ENCODE measurements around the gene OR8K3.

Gene OR8K3

DNA sequence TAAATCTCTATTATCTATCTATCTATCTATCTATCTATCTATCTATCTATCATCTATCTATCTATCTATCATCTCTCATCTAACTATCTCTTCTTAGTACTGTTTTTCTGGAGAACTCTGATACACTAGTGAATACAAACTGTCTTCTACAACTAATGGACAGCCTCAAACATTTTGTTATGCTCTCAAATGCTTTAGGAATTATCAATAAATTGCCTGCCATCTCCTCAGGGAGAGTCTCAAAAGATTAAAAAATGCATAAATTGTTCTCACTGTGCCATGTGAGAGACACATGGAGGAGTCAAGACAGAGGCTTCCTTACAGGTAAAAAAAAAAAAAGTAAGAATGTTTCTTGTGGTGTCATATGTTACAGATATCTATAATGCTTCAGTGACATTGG, at the start of gene OR8K3:
TSS of gene OR8K3 (plus strand) at position 301 of the 400 bp plus-strand sequence. CDS start 3,163 bp downstream, outside the sequence.
- no peak for DNase-seq

DNA sequence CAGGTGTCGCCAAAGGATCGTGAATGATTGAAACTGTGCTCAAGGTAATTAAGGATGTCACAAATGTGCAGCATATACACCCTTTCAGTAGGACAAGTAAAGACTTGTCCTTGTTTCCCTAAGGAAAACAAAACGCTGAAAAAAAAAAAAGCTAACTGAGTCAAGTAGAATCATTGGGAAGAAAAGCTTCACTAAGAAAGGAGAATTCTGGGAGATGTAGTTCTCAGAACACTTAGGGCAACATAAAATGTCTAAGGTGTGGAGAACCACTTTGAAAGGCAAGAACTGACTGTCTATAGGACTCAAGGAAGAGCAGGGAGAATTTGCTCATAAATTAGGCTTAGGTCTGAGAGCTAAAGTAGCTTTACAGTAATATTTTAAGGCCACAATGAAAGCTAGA, 43.9 kb upstream of the OR8K3 start:
- DNase-seq: no peak

DNA sequence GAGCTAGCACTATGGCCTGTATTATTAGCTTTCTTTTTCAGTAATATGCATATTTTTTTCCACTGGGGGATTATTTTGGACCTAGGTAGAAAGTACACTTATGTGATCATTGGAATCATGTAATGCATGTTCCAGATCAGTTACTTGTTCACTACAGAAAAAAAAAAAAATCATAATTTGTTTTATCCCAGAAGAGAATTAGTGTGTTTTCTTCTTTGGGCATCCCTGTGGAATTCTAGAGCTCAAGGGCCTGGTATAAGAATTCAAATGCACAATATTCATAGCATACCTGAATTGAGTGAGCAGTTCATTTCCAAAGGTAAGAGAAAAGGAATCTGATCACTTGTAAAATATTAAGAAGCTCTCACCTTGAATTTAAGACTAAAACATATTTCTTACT, 41.1 kb upstream of the OR8K3 start, which contains the start of gene OR5T1:
TSS of gene OR5T1 (plus strand) at position 301 of the 400 bp plus-strand sequence. CDS start 1,485 bp downstream, outside the sequence.
- no peak for DNase-seq

DNA sequence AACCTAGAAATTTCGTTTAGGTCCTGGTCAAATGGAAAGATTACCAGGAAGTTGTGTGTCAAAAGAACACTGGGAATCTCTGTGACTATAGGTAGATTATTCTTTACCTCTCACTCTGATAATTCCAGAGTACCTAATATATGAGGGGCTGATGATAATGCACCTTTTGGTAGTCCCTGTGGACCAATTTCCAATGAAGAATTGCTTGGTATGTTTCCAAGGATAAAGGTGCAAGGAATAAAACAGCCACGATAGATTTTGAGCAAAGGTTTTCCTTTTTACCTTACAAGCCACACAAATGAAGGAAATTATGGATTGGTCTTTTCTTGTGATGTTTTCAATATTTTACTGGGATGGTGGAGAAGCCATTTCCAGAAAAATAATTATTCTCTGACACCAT, 22.8 kb upstream of the OR8K3 start, which contains the start of gene OR8H1:
TSS of gene OR8H1 (minus strand) at position 101 of the 400 bp plus-strand sequence. CDS start 1,192 bp downstream, outside the sequence.
- no peak for DNase-seq

DNA sequence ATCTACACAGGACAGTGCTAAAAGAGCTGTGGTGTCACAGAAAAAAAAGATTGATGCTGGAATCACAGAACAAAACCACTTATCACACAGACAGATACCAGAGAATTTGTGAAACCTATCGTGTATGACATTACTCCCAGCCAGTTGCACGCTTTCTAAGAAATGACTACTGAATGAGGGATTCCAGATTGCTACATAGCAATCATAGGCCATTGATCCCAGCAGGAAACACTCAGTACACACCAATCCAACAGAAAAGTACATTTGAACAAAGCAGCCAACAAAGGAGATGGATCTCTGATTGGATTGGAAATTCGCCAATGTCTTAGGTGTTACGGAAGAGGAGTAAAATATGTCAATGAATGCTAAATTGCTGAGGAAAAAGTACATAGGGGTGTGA, 18.0 kb upstream of the OR8K3 start:
- DNase-seq: no peak

DNA sequence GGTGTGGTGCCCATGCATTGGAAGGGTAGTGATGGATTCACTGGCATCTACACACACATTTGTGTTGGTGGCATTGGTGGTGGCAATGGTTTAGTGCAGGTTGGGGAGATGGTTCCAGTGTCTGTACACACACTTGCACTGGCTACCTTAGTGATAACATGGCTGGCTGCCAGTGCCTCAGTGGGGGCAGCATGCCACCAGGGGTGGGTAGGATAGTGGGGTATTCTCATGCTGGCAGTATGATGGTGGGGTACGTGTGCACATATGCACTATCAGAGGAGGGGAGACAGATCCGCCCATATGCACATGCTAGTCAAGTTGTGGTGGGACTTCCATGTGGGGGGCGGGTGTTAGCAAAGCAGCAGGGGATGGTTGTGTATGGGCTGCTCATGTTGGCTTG, 7.1 kb upstream of the OR8K3 start:
- no peak for DNase-seq

DNA sequence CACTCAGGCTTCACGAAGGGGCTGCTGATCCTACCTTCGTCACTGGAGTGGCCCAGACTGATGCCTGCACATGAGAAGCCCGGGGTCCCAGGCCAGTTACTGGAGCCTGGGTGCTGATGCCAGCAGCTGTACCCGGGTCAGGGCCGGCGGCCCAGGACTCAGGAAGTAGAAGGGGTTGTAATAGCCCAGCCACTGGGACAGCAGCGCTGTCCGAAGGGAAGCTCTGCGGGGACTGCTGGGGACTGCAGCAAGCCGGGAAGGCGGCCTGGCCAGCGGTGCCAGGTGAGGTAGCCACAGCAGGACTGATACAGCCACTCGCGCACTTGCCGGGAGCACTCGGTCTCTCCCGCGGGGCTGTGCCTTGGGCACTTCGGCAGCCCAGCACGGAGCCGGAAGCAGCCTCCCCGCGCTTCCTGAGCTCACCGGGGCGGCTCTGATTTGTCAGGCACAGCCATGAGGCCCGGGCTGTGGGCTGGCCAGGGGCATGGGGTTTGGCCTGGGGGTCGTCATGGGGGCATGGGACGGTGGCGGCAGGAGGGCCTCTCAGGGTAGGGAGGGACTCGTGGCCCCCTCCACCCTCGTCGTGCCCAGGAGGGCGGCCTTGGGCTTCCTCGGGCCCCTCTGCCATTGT, 17.0 kb downstream of the OR8K3 start:
- DNase-seq: no peak

DNA sequence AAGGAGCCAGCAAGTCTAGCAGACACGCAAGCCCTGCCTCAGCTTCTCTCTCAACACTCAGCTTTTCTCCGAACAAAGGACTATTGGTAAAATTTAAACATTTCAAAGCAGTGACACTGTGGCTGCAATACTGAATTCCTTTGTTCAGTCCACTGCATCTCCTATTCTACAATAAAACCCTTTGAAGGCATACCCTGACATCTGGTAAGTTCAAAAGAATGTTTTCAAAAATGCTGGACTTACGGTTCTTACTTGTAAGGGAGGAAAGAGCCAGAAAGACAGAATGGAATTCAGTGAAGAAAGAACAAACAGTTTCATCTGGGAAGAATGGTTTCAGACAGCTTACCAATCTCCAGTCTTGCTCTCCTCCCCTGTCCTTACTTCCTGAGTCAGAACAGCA, 18.2 kb downstream of the OR8K3 start:
- DNase-seq: no peak

DNA sequence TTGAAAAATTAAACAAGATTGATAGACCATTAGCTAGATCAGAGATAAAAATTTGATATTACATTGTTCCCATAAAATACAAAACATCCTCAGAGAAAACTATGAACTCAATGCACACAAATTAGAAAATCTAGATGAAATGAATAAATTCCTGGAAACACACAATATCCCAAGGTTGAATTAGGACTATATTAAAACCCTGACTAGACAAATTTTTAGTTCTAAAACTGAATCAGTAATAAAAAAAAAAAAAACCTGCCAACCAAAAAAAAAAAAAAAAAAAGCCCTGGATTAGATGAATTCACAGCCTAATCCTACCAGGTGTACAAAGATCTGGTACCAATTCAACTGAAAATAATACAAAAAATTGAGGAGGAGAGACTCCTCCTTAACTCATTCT, 25.3 kb downstream of the OR8K3 start:
- no peak for DNase-seq

DNA sequence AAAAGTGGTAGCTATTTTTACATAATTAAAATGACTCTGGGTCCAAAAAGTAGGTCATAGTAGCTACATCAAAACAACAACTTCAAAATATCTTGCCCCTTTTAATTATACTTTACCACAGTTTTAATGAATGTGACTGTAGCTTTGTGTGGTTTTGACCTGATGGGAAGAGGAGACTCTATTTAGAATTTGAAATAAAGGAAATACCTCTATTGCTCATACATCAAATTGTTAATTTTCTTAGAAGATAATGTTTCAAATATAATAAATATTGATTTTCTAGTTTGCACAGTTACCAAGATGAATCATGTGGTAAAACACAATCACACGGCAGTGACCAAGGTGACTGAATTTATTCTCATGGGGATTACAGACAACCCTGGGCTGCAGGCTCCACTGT, 30.8 kb downstream of the OR8K3 start, which contains the start of gene OR8K1:
TSS of gene OR8K1 (plus strand) at position 301 of the 400 bp plus-strand sequence. CDS start at position 301, 0 bp downstream.
- no peak for DNase-seq

DNA sequence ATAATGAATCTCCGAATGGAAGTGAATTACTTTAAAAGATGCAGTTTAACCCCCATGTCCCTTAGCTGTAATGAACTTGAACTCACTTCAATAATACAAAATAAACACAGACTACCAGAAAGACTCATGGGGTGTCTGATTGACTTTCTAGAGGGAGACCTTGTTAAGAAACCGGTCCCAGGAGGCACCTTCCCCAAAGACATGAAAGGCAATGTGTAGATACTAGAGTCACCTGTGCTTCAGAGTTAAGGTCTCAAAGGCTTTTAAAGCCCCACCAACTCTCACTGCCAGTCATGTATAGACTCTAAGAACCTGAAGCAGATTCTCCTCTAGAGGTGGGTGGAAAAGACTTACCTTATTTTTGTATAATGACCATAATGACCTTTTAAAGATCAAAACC, 39.0 kb downstream of the OR8K3 start, which contains the start of gene OR8J1:
TSS of gene OR8J1 (plus strand) at position 301 of the 400 bp plus-strand sequence. CDS start 5,956 bp downstream, outside the sequence.
- no peak for DNase-seq

Measured in GOT3 (cell line).